GM12878 (cell line): ENCODE measurements around the gene ZMYND10. TPM values are rescaled to one million over a fixed set of nuclear protein-coding genes. Genes with fewer than 3 reads are reported as not detected.

Source experiments
- BACH1 ChIP-seq: fragments of 450-650 bp; IDR thresholded peaks from 2 replicates; pipeline ENCODE4 v1.6.1; 2017; ENCODE audit warnings: mild to moderate bottlenecking, borderline replicate concordance
- CREM ChIP-seq: IDR thresholded peaks from 2 replicates; pipeline ENCODE4 v1.6.1; 2014; ENCODE audit warnings: antibody characterized with exemption, low read depth
- GATAD2B ChIP-seq: fragments of 450-650 bp; conservative IDR thresholded peaks from 2 replicates; pipeline ENCODE4 v1.6.1; 2017; ENCODE audit warnings: low read depth, mild to moderate bottlenecking, moderate library complexity
- MYC ChIP-seq: IDR thresholded peaks from 2 replicates; pipeline ENCODE4 v1.6.1; 2011; ENCODE audit warnings: mild to moderate bottlenecking, low read length, moderate library complexity, inconsistent platforms; ENCODE audit not compliant: insufficient read depth, insufficient replicate concordance, insufficient read length, severe bottlenecking
- NFYA ChIP-seq: IDR thresholded peaks from 2 replicates; pipeline ENCODE4 v1.6.1; 2011; ENCODE audit warnings: low read depth, mild to moderate bottlenecking, low read length, improper control_type of control experiment, borderline replicate concordance
- POLR2AphosphoS5 ChIP-seq: IDR thresholded peaks from 2 replicates; pipeline ENCODE4 v1.6.1; 2011; ENCODE audit warnings: mild to moderate bottlenecking, low read length, inconsistent platforms
- RB1 ChIP-seq: fragments of 450-650 bp; formaldehyde crosslinking; IDR thresholded peaks from 2 replicates; pipeline ENCODE4 v1.6.1; 2017; ENCODE audit warnings: mild to moderate bottlenecking, borderline replicate concordance
- RCOR1 ChIP-seq: conservative IDR thresholded peaks from 2 replicates; pipeline ENCODE4 v1.6.1; 2012; ENCODE audit warnings: low read depth, low read length, improper control_type of control experiment
- SIN3A ChIP-seq: IDR thresholded peaks from 2 replicates; pipeline ENCODE4 v1.6.1; 2012; ENCODE audit warnings: low read depth, low read length, improper control_type of control experiment
- ZNF24 ChIP-seq: fragments of 450-650 bp; IDR thresholded peaks from 2 replicates; pipeline ENCODE4 v1.6.1; 2017; ENCODE audit warnings: antibody characterized with exemption, mild to moderate bottlenecking
- ZNF384 ChIP-seq: IDR thresholded peaks from 2 replicates; pipeline ENCODE4 v1.6.1; 2012; ENCODE audit warnings: low read depth, mild to moderate bottlenecking, low read length, improper control_type of control experiment, borderline replicate concordance
- polyA plus RNA-seq, 11 experiments: library from polyadenylated mRNA; depleted of rRNA in 4 of 11; unstranded in 6 of 11; stranded (reverse) in 5 of 11; fragments of >200 nt; fragmentation: Nextera tagmentation in 4 of 11; fragmentation: Illumina TruSeq in 1 of 11; extraction: Ambion mirVana in 4 of 11; extraction: Trizol in 1 of 11; gene quantifications; 1 replicate in 1 of 11; 2 replicates in 10 of 11; pipeline versions ENCODE4 v1.2.1 to v1.2.3, GENCODE V29; 2011 to 2016; ENCODE audit warnings: inconsistent platforms in 2 of 11, missing spikeins in 2 of 11, low read depth in 1 of 11
- total RNA-seq, 4 experiments: library from RNA; depleted of rRNA in 3 of 4; stranded (reverse); fragments of >200 nt in 3 of 4; fragmentation: Illumina TruSeq in 1 of 4; extraction: Trizol in 1 of 4; gene quantifications; 2 replicates each; pipeline versions ENCODE4 v1.2.1 to v1.2.3, GENCODE V29; 2013 to 2021
- TF ChIP-seq, protein P1 (sequence below): fragments of 450-650 bp; IDR thresholded peaks from 2 replicates; pipeline ENCODE4 v1.6.1; 2017; ENCODE audit warnings: mild to moderate bottlenecking, low read depth, inconsistent platforms; ENCODE audit not compliant: poor library complexity, severe bottlenecking
- TF ChIP-seq, protein P2 (sequence below): fragments of 450-650 bp; IDR thresholded peaks from 2 replicates; pipeline ENCODE4 v1.6.1; 2016; ENCODE audit warnings: mild to moderate bottlenecking, moderate library complexity, borderline replicate concordance
- TF ChIP-seq, protein P3 (sequence below): IDR thresholded peaks from 2 replicates; pipeline ENCODE4 v1.6.1; 2011; ENCODE audit warnings: borderline replicate concordance, low read depth, mild to moderate bottlenecking, moderate library complexity, low read length; ENCODE audit not compliant: insufficient read depth, poor library complexity, severe bottlenecking
- TF ChIP-seq, protein P4 (sequence below): fragments of 450-650 bp; IDR thresholded peaks from 2 replicates; pipeline ENCODE4 v1.6.1; 2017; ENCODE audit warnings: low read depth, mild to moderate bottlenecking, moderate library complexity
- TF ChIP-seq, protein P5 (sequence below): fragments of 450-650 bp; IDR thresholded peaks from 2 replicates; pipeline ENCODE4 v1.6.1; 2016; ENCODE audit warnings: mild to moderate bottlenecking

The ZMYND10 gene
- total and polyA plus RNA-seq, 10 of the 15 experiments (the other 5 are each of a cell fraction or from before 2014, with no cell fraction given) = 0.11 to 1.0 (median 0.37) TPM

DNA sequence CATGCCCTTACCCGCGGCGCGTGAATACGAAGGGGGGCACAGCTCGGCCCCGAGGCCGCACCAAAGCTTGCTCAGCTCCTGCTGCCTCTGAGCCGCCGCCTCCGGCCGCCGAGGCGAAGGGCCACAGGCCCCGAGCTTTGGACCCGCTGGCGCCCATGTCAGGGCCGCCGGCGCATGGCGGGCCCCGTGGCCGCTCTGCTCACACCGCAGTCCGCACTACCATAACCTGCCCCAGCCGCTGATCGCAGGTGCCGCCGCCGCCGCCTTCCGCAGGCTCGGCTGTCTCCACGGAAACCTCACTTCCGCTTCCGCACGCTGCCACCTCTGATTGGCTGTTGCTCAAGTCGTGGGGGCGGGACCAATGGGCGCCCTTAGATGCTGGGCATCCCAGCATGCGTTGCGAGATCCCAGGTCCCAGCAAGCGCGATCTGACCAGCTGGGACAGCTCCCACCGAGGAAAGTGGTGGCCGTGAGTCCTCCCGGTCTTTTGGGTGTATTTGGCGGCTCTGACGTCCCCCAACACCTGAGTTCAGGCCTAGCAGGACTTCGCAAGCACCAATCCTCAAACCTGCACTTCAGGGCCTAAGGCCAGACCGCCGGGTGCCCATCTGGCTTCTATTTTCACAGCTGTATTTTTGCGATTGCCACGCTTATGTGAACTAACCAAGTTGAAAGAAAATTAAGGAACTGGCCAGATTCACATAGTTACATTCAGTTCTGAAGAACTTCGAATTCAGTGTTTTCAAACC lies 17.4 kb downstream of the ZMYND10 start, which contains the start of gene TUSC2 (continued):
- peak; percentile 51; the same call in 1 of the 2 replicates for TF ChIP-seq GATAD2B
- TF ChIP-seq, protein P1, sequence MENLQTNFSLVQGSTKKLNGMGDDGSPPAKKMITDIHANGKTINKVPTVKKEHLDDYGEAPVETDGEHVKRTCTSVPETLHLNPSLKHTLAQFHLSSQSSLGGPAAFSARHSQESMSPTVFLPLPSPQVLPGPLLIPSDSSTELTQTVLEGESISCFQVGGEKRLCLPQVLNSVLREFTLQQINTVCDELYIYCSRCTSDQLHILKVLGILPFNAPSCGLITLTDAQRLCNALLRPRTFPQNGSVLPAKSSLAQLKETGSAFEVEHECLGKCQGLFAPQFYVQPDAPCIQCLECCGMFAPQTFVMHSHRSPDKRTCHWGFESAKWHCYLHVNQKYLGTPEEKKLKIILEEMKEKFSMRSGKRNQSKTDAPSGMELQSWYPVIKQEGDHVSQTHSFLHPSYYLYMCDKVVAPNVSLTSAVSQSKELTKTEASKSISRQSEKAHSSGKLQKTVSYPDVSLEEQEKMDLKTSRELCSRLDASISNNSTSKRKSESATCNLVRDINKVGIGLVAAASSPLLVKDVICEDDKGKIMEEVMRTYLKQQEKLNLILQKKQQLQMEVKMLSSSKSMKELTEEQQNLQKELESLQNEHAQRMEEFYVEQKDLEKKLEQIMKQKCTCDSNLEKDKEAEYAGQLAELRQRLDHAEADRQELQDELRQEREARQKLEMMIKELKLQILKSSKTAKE = no peak
- TF ChIP-seq, protein P2, sequence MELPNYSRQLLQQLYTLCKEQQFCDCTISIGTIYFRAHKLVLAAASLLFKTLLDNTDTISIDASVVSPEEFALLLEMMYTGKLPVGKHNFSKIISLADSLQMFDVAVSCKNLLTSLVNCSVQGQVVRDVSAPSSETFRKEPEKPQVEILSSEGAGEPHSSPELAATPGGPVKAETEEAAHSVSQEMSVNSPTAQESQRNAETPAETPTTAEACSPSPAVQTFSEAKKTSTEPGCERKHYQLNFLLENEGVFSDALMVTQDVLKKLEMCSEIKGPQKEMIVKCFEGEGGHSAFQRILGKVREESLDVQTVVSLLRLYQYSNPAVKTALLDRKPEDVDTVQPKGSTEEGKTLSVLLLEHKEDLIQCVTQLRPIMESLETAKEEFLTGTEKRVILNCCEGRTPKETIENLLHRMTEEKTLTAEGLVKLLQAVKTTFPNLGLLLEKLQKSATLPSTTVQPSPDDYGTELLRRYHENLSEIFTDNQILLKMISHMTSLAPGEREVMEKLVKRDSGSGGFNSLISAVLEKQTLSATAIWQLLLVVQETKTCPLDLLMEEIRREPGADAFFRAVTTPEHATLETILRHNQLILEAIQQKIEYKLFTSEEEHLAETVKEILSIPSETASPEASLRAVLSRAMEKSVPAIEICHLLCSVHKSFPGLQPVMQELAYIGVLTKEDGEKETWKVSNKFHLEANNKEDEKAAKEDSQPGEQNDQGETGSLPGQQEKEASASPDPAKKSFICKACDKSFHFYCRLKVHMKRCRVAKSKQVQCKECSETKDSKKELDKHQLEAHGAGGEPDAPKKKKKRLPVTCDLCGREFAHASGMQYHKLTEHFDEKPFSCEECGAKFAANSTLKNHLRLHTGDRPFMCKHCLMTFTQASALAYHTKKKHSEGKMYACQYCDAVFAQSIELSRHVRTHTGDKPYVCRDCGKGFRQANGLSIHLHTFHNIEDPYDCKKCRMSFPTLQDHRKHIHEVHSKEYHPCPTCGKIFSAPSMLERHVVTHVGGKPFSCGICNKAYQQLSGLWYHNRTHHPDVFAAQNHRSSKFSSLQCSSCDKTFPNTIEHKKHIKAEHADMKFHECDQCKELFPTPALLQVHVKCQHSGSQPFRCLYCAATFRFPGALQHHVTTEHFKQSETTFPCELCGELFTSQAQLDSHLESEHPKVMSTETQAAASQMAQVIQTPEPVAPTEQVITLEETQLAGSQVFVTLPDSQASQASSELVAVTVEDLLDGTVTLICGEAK = peak; percentile 90
- TF ChIP-seq RB1 = peak; percentile 68; the same call in 1 of the 2 replicates
- TF ChIP-seq MYC = no peak
- peak; percentile 79 for TF ChIP-seq POLR2AphosphoS5
- TF ChIP-seq, protein P3, sequence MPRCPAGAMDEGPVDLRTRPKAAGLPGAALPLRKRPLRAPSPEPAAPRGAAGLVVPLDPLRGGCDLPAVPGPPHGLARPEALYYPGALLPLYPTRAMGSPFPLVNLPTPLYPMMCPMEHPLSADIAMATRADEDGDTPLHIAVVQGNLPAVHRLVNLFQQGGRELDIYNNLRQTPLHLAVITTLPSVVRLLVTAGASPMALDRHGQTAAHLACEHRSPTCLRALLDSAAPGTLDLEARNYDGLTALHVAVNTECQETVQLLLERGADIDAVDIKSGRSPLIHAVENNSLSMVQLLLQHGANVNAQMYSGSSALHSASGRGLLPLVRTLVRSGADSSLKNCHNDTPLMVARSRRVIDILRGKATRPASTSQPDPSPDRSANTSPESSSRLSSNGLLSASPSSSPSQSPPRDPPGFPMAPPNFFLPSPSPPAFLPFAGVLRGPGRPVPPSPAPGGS = peak; percentile 10
- TF ChIP-seq ZNF24 = no peak
- TF ChIP-seq ZNF384 = no peak
- TF ChIP-seq BACH1 = peak; percentile 31; the same call in 1 of the 2 replicates
- TF ChIP-seq, protein P4, sequence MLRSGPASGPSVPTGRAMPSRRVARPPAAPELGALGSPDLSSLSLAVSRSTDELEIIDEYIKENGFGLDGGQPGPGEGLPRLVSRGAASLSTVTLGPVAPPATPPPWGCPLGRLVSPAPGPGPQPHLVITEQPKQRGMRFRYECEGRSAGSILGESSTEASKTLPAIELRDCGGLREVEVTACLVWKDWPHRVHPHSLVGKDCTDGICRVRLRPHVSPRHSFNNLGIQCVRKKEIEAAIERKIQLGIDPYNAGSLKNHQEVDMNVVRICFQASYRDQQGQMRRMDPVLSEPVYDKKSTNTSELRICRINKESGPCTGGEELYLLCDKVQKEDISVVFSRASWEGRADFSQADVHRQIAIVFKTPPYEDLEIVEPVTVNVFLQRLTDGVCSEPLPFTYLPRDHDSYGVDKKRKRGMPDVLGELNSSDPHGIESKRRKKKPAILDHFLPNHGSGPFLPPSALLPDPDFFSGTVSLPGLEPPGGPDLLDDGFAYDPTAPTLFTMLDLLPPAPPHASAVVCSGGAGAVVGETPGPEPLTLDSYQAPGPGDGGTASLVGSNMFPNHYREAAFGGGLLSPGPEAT = peak; percentile 76
- TF ChIP-seq, protein P5, sequence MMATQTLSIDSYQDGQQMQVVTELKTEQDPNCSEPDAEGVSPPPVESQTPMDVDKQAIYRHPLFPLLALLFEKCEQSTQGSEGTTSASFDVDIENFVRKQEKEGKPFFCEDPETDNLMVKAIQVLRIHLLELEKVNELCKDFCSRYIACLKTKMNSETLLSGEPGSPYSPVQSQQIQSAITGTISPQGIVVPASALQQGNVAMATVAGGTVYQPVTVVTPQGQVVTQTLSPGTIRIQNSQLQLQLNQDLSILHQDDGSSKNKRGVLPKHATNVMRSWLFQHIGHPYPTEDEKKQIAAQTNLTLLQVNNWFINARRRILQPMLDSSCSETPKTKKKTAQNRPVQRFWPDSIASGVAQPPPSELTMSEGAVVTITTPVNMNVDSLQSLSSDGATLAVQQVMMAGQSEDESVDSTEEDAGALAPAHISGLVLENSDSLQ = peak; percentile 76
- TF ChIP-seq RCOR1 = no peak
- TF ChIP-seq NFYA = peak; percentile 9; the same call in 1 of the 2 replicates
- TF ChIP-seq CREM = peak; percentile 87
- 0 out of 2 replicates have a peak, but pooled peaks have one; percentile 50 for TF ChIP-seq SIN3A
